Esophagus squamous epithelium (tissue), 5 donors: ENCODE results near the gene TULP4. TPM values are rescaled to one million over a fixed set of nuclear protein-coding genes. Genes with fewer than 3 reads are reported as not detected.
"Not testable (repeated sequence)": the region's sequence is repeated elsewhere in the genome, so short reads cannot be mapped to it uniquely, and the experiment has no call there.

ENCODE experiments used
- DNase-seq: peaks from one replicate; lab custom pipeline; 2025; lab: John Stamatoyannopoulos, UW
- H3K27ac ChIP-seq, 4 donors: fragments of 200-600 bp; sonication (generic); one replicate each; pipeline ENCODE4 v1.5.1; 2016 to 2019; ENCODE audit warnings: mild to moderate bottlenecking in 1 of 4
- H3K27me3 ChIP-seq, 4 donors: fragments of 200-600 bp; sonication (generic); 1 replicate in 3 of 4; 2 replicates in 1 of 4; pipeline versions ENCODE4 v1.5.1 to v1.6.0; 2017 to 2021; ENCODE audit warnings: antibody characterized with exemption in 1 of 4
- H3K36me3 ChIP-seq, 3 donors: fragments of 200-600 bp; sonication (generic); one replicate each; pipeline ENCODE4 v1.5.1; 2016 to 2019
- H3K4me1 ChIP-seq, 3 donors: fragments of 200-600 bp; sonication (generic); one replicate each; pipeline ENCODE4 v1.5.1; 2017 to 2019
- H3K4me3 ChIP-seq, 4 donors: fragments of 200-600 bp; sonication (generic); 1 replicate in 3 of 4; 2 replicates in 1 of 4; pipeline ENCODE4 v1.5.1; 2016 to 2019; ENCODE audit warnings: mild to moderate bottlenecking in 2 of 4, moderate library complexity in 1 of 4
- H3K9me3 ChIP-seq, 3 donors: fragments of 200-600 bp; sonication (generic); one replicate each; pipeline ENCODE4 v1.5.1; 2016 to 2019
- POLR2A ChIP-seq, 4 donors: fragments of 450-650 bp; IDR thresholded peaks; one replicate each; pipeline ENCODE4 v1.6.1; 2017; ENCODE audit warnings: antibody characterized with exemption in 4 of 4, mild to moderate bottlenecking in 4 of 4, moderate library complexity in 3 of 4
- WGBS, 2 donors: methylation state at CpG; one replicate each; pipeline ENCODE4 v1.1.5; 2018; 5-methylcytosine and 5-hydroxymethylcytosine counted together
- intact Hi-C: fragments of 100-400 bp; cut with DNase I; formaldehyde crosslinking; loops from one replicate; pipeline ENCODE4 v1.15.0; 2022
- total RNA-seq, 4 donors: library from RNA; depleted of rRNA; stranded (reverse); fragments of >200 nt; gene quantifications; one replicate each; pipeline ENCODE4 v1.1.0, GENCODE V29; 2016
- TF ChIP-seq, protein P1 (sequence below), 6 experiments: fragments of 450-650 bp in 4 of 6; fragments of 200-600 bp in 2 of 6; sonication (generic) in 2 of 6; IDR thresholded peaks; one replicate each; pipeline ENCODE4 v1.5.1; 2016 to 2019; ENCODE audit warnings: antibody characterized with exemption in 6 of 6, mild to moderate bottlenecking in 4 of 6, moderate library complexity in 4 of 6
- donor health status: DM: yes; HTN: yes; CAD: no.

Gene TULP4
- total RNA-seq, 4 donors from 2014 or later, result 50.9 to 104 (median 59.2) TPM

DNA sequence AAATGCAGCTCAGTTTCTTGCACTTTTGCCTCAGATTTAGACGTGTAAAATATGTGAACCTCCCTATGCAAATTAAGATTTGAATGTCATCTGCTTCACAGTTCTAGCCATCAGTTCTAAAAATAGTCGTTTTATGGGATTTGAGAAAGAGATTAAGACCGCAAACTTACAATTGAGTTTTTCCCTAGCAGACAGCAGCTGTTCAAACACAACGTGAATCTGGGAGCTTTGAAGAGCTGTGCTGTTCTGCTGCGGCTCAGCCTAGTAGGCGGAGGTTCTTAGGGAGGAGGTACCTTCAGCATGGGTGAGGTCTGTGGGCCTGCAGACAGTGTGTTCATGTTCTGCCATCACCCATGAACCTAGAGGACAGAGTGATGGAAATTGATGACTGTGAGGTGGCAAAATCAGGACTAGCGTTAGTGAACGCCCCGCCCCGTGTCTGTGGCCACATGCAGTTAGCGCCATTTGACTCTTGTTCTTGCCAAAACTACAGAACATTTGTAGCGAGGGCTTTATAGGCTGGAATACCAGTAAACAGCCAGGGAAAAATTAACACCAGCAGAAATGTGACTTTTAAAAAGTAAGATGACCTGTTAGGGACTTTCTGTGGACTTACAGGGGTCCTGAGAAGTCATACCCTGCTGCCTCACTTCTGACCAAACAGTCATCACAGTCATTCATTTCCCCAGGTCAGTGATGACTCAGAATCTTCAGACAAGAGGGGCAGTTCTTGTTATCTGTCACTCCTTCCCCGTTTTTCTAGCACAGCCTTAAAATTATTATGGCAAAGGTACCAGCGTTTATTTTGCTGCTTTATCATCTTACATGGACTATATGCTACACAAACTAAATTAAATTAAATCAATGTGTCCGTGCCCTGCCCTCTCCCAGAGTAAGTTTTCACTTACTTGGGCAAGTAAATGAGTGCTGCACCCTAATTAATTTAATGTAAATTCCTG is 163.4 kb downstream of the TULP4 start:
- no peak overlapping the region for H3K27ac ChIP-seq
- intact Hi-C loops, result no loop called here

DNA sequence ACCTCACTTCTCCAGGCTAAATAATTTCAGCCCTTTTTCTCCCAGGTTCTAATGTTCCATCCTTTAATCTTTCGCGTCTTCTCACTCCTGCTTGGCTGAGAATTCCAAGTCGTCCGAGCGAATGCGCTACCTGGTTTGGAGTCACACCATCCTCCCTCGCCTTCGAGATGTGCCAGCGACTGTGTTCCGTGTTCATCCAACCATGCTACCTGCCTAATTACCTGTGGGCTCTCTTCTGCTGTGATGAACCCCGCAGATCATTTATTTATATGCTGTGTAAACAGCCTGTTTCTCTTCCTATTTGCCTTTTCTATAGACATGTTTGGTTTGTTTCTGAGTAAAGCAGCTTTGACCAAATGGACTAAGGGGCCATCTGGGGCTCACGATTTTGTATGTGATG is 164.1 kb downstream of the TULP4 start:
- intact Hi-C loops, result no loop called here

More for the DNA sequence above, 163.4 kb downstream of the TULP4 start:
- Histone ChIP-seq H3K4me3 (no peak overlapping the region), H3K36me3 (peaks cover 3 to 61% (median 8%) of the 10 kb centered on the region in 3 donors), H3K9me3 (no peaks in the 10 kb centered on the region), H3K4me1 (no peaks in the 10 kb centered on the region), H3K27me3 (no peaks in the 10 kb centered on the region)
- DNase-seq, result no peak
- no peak for TF ChIP-seq POLR2A (IDR thresholded peaks at IDR 0.05)
- 66 to 67% methylated on average over 15 of the region's 15 CpGs for WGBS, 2 donors

DNA sequence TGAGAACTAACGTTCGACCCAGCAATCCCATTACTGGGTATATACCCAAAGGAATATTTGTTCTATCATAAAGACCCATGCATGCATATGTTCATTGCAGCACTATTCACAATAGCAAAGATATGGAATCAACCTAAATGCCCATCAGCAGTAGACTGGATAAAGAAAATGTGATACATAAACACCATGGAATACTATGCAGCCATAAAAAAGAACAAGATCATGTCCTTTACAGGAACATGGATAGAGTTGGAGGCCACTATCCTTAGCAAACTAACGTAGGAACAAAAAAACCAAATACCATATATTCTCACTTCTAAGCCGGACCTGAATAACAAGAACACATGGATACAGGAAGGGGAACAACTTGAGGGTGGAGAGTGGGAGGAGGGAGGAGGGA is 165.5 kb downstream of the TULP4 start:
- H3K27me3 ChIP-seq, DNase-seq, H3K4me3 ChIP-seq, H3K9me3 ChIP-seq, H3K4me1 ChIP-seq, intact Hi-C loops, H3K27ac ChIP-seq: not testable (repeated sequence)
- 91 to 94% methylated on average over 4 of the region's 4 CpGs for WGBS, 2 donors
- peaks cover 3 to 82% (median 16%) of the 10 kb centered on the region in 3 donors for H3K36me3 ChIP-seq

More for the DNA sequence above, 164.1 kb downstream of the TULP4 start:
- peaks cover 3 to 68% (median 12%) of the 10 kb centered on the region in 3 donors for H3K36me3 ChIP-seq
- WGBS, 2 donors, result 84 to 98% methylated on average over 11 to 12 of the region's 12 CpGs
- no peaks in the 10 kb centered on the region for H3K27me3 ChIP-seq
- no peak for TF ChIP-seq POLR2A (IDR thresholded peaks at IDR 0.05)
- TF ChIP-seq, protein P1, sequence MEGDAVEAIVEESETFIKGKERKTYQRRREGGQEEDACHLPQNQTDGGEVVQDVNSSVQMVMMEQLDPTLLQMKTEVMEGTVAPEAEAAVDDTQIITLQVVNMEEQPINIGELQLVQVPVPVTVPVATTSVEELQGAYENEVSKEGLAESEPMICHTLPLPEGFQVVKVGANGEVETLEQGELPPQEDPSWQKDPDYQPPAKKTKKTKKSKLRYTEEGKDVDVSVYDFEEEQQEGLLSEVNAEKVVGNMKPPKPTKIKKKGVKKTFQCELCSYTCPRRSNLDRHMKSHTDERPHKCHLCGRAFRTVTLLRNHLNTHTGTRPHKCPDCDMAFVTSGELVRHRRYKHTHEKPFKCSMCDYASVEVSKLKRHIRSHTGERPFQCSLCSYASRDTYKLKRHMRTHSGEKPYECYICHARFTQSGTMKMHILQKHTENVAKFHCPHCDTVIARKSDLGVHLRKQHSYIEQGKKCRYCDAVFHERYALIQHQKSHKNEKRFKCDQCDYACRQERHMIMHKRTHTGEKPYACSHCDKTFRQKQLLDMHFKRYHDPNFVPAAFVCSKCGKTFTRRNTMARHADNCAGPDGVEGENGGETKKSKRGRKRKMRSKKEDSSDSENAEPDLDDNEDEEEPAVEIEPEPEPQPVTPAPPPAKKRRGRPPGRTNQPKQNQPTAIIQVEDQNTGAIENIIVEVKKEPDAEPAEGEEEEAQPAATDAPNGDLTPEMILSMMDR (IDR thresholded peaks at IDR 0.05), result no peak
- H3K27ac ChIP-seq, result no peak overlapping the region
- H3K4me3 ChIP-seq, result no peak overlapping the region
- no peaks in the 10 kb centered on the region for H3K4me1 ChIP-seq
- no peaks in the 10 kb centered on the region for H3K9me3 ChIP-seq
- DNase-seq, result no peak

DNA sequence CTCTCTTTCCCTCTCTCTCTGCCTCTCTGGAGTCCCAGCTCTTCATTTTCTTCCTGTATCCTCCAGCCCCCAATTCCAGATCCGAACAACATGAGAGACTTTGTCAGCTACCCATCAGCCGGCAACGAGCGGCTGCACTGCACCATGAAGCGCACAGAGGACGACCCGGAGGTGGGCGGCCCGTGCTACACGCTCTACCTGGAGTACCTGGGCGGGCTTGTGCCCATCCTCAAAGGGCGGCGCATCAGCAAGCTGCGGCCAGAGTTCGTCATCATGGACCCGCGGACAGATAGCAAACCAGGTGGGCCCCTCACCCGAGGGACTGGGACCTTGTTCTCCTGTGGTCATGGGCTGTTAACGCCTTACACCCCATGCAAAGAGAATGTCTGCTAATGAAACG is 168.7 kb downstream of the TULP4 start:
- DNase-seq, result no peak

DNA sequence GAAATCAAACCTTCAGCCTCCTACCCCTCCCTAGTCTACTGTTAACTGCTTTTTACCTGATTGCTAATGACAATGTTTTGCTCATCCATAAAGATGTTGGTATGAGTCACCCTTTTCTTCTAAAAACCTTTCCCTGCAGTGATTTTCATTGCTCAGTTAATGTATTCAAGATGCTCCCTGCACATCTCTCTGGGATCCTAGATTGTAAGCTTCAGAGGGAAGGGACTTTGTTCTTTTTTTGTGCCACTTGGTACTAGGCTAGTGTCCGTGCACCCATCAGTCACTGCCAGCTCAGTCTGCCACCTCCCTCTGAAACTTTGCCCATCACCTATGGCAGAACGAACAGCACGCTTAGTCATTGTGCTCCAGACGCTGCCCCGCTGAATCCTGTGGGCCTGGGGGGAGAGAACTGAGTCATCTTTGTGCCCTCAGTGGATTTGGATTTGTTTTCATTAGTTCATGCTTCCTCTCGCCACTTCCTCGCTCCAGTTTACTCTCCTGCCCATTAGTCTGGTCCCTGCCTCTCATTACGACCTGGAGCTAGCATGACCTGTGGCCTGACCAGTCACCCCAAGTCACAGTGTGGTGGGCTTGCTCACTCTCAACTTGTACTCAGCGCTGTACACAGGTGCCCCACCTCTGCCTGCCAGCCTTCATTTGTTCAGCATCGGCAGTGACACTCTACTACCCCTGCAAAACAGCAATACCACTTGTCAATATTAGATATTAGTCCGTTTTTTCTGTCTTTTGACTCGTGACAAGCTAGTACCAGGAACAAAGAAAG is 169.6 kb downstream of the TULP4 start:
- no peaks in the 10 kb centered on the region for H3K9me3 ChIP-seq
- no peak for DNase-seq
- no peaks in the 10 kb centered on the region for H3K27me3 ChIP-seq
- TF ChIP-seq, protein P1 (IDR thresholded peaks at IDR 0.05), result no peak
- TF ChIP-seq POLR2A (IDR thresholded peaks at IDR 0.05), result no peak
- peaks cover 3 to 97% (median 17%) of the 10 kb centered on the region in 3 donors for H3K36me3 ChIP-seq
- no peak overlapping the region for H3K27ac ChIP-seq
- no peak overlapping the region for H3K4me3 ChIP-seq
- 41 to 59% methylated on average over 10 to 11 of the region's 12 CpGs for WGBS, 2 donors
- no peaks in the 10 kb centered on the region for H3K4me1 ChIP-seq
- intact Hi-C loops, result no loop called here

More for the DNA sequence above, 168.7 kb downstream of the TULP4 start:
- Histone ChIP-seq H3K4me1 (no peaks in the 10 kb centered on the region), H3K27me3 (no peaks in the 10 kb centered on the region), H3K27ac (no peak overlapping the region), H3K9me3 (no peaks in the 10 kb centered on the region), H3K36me3 (peaks cover 3 to 98% (median 17%) of the 10 kb centered on the region in 3 donors), H3K4me3 (no peak overlapping the region)
- intact Hi-C loops, result no loop called here
- WGBS, 2 donors, result 70 to 88% methylated on average over 3 to 4 of the region's 20 CpGs
- TF ChIP-seq, protein P1 (IDR thresholded peaks at IDR 0.05), result no peak
- no peak for TF ChIP-seq POLR2A (IDR thresholded peaks at IDR 0.05)
